HTR-8/SVneo (cell line): ENCODE results near the gene REL.

Experiments
- DNase-seq: peaks from one replicate; pipeline ENCODE4 v3.0.0; 2011; ENCODE audit warnings: low spot score, mixed read lengths; ENCODE audit not compliant: insufficient read length
- FAIRE-seq: peaks from 2 replicates; lab custom pipeline; 2011; peaks lifted over from hg19 to GRCh38; lab: Jason Lieb, UNC

The REL gene

DNA sequence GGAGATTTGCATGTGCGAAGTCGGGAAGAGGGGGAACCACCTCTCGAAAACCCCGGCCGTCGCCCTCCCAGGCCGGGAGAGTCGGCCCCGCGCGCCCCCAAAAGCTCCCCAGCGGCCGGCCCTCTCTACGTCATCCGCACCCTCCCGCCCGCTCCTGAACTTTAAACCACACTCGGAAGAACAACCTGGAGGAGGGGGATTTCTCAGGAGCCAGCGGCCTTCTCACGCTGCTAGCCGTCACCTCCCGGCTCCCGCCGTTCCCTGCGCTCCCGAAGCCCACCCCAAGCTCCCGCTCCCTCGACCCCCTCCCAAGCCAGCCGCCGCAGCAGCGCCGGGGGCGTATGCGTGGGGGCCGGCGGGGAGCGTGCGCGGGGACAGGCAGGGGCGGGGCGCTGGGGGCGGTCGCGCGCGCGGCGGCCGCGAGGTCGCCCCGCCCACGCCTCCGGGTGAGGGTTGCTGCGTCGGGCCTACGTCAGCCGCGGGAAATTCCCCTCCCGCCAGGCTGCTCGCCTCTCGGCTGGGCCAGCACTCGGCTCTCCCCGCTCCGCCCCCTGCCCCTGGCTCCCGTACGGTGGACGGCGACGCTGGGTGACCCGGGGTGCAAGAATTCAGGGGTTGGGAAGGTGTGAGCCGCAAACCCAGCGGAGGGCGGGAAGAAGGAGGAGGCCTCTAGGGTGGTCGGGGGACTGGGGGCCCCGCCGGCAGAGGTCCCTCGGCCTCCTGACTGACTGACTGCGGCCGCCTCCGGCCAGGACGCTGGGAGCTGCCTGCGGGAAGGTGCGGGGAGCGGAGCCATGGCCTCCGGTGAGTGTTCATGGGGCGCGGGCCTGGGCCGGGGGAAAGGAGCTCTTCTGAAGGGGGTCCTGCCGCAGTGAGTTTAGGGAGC lies at the start of gene REL:
TSS of gene REL (plus strand) at position 528 of the 886 bp plus-strand sequence. CDS start at position 795, 267 bp downstream.
- DNase-seq (peak; percentile 93), FAIRE-seq (peak; percentile 95)

GRCh38 chr2:60831921-60832320 lies 49.5 kb upstream of the REL start:
- DNase-seq (no peak), FAIRE-seq (no peak)

DNA sequence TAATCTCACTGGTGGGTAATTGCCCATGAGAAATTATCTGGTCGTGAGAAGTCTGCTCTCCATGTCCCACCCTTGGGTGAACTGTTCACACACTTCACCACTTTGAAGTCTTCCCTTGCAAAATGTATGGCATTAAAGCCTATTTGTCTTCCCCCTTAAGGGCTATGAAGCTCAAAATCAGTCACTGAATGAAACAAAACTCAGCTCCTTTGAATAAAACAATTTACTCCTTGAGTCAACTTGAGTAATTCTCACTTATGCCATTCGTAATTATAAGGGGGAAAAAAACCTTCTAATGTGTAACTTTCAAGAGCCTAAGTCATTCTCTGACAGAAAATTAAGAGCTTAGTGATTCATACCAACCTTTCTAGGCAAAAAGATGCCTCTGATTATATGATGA lies 48.8 kb upstream of the REL start:
- FAIRE-seq (no peak), DNase-seq (no peak)

DNA sequence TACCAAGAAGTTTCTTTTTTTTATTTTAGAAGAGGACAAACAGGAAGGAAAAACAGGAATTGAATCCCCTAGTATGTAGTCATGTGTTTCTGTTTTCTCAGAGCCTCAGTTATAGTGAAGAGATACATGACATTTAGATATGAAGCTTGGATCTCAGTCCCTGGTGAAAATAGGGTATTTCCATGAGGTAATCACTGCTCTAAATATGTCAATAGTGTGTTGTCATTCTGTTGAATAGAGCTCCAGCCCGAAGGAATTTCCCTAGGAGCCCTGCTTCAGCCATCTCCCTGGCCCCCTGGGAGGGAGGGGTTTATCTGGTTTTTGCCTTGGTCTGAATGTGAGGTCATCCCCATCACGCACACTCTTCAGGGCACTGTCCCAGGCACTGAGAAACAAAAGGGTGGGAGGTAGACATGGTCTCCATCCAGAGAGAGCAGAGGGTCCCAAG lies 47.1 kb upstream of the REL start:
- FAIRE-seq (no peak), DNase-seq (no peak)

GRCh38 chr2:60836491-60836890 lies 44.9 kb upstream of the REL start:
- no peak for DNase-seq
- no peak for FAIRE-seq

DNA sequence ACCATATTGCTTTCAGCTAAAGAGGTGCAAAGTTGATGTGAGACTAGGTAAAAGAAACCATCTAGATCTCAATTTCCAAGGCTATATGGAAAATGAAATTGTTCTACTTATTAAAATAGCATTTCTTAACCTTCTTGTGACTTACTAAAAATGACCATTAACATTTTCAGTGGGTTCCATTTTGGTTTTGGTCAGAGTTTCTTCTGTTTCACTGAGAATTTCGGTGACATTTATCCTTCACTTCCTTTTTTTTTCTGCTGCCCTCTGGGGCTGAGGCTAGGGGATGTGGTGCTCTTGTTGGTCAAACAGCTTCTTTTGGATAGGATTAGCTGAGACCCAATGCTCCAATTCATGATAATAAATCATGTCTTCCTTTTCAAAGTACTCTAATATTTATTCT lies 44.3 kb upstream of the REL start:
- DNase-seq (no peak), FAIRE-seq (no peak)

- DNase-seq (no peak), FAIRE-seq (no peak)
Observed at GRCh38 chr2:60838481-60838880, 42.9 kb upstream of the REL start.

- DNase-seq (no peak), FAIRE-seq (no peak)
Observed at GRCh38 chr2:60839126-60839813, 42.1 kb upstream of the REL start.

- DNase-seq (no peak), FAIRE-seq (no peak)
Observed at GRCh38 chr2:60840880-60841279, 40.5 kb upstream of the REL start.

DNA sequence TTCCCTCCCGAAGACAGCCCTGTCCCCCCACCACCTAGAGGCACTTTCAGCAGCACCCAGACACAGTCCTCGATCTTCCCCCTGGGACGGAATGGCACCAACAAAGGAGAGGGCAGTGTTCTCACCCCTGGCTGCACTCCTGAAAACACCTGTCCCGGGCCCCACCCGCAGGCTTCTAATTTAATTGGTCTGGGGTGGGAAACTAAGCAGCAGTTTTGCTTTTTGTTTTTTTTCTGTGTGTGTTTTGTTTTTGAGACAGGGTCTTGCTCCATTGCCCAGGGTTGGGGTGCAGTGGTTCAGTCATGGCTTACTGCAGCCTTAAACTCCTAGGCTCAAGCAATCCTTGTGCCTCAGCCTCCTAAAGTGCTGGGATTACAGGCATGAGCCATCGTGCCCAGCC lies 38.4 kb upstream of the REL start:
- FAIRE-seq (no peak), DNase-seq (no peak)

GRCh38 chr2:60844105-60844504 lies 37.3 kb upstream of the REL start:
- DNase-seq (no peak), FAIRE-seq (no peak)

DNA sequence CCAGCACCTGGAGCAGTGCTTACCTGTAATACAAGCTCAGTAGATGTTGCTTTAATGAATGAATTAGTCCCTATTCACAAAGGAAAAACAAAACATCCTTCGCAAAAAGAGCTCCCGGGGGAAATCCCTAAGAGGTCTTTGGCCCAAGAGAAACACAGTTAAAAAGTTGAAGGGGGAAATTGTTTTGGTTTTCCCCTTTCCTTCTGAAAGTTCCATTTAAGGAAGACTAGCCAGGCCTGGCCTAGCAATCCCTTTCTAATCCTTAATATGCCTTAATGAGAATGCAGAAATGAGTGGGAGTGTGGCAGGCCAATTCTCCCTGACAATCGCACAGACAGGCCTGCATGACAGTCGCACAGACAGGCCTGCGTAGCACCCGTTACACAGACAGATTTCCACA lies 33.5 kb upstream of the REL start:
- FAIRE-seq (no peak), DNase-seq (no peak)

DNA sequence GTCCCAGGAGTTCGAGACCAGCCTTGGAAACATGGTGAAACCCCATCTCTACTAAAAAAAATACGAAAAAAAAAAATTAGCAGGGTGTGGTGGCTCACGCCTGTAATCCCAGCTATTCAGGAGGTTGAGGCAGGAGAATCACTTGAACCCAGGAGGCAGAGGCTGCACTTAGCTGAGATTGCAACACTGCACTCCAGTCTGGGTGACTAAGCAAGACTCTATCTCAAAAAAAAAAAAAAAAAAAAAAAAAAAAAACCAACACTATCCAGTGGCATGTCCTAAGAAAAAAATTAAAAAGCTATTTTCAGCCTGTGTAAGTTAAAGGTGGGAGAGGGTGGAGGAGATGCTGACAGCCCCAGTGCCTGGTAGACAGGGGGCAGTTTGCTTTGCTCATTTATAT lies 32.2 kb upstream of the REL start:
- no peak for FAIRE-seq

GRCh38 chr2:60852282-60852860 lies 29.0 kb upstream of the REL start:
- DNase-seq (no peak), FAIRE-seq (no peak)

More for the DNA sequence above, 32.2 kb upstream of the REL start:
- no peak for DNase-seq

GRCh38 chr2:60853531-60853930 lies 27.8 kb upstream of the REL start:
- FAIRE-seq (no peak), DNase-seq (no peak)

DNA sequence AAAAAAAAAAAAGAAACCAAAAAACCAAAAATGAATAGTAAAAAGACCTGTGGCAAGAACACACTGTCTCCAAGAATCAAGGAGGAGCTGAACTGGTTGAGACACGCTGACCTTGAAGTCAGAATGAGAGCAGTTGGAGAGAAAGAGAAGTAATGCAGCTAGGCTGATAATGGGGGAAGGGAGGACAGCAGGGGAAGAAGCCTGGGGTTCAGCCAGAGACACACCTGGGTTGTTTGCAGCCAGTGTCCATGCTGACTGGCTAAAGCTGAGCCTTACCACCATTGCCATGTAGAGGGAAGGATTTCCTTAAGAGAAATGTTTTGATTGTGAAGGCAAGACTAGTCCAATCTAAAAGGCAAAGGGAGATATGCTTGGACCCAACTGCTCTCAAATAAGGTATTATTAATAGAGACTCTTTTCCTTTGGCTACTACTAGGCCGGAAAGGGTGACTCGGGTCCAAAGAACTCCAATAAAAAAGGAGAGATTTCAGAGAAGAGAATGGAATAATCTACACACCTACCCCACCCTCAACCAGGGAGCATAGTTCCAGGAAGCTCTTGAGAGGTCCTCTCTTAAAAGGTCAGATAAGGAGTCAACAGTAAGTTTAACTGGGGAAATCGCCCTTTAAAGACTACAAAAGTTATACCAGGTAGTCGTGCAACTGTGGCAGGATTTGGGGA lies 25.2 kb upstream of the REL start:
- FAIRE-seq, result no peak
- DNase-seq, result no peak

DNA sequence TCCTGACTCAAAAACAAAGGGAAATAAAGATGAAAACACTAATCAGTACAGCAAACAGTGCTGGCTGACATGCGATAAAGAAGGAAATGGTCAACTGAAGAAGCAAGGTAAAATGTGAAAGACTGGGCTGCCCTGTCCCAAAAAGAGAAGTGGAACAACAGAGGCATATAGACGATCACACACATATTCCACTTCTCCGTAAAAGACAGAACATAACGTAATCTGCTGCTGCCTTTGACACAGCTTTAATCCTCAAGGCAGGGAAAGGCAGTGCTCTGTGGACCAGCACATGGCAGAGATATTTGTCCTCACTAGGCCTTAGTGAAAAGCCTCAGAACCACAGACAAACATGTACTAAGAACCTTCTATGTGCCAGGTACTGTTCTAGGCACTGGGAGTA lies 24.3 kb upstream of the REL start:
- no peak for FAIRE-seq
- no peak for DNase-seq

- FAIRE-seq, result no peak
Observed at GRCh38 chr2:60858897-60859311, 22.5 kb upstream of the REL start.

DNA sequence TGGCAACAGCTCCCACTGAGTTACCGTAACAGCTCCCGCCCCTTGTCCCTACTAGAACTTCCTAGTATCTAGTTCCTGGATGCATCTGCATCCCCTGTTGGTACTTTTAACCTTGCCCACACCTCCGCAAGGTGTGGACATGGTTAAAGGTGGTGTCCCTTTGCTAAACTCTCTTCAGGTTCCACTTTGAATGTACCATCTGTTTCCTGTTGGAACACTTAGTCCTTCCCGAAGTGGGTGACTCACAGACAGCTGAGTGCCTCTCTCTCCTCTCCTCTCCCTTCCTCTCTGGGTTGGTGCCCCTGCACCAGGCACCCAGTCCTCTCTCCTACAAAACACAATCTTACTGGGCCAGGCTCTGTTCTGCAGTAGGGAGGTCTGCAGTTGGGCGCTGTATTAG lies 19.6 kb upstream of the REL start:
- peak; percentile 16 for FAIRE-seq
- DNase-seq, result no peak

More at GRCh38 chr2:60858897-60859311, 22.5 kb upstream of the REL start:
- DNase-seq, result no peak

DNA sequence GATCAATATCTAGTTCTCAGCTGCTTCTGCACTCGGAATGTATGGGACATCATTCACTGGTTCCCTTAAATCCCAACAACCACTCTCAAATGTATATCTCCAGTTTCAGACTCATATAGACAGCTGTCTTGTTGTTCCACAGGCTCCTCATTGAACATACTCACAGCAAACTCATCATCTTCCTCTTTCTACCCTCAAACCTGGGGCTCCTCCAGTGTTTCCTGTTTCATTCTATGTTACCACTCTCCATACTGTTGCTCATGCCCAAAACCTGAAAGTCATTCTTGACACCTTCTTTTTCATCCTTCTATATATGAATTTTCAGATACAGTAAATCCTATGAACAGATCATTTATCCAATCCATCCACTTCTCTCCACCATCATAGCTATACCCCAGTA lies 18.7 kb upstream of the REL start:
- DNase-seq, result no peak
- FAIRE-seq, result no peak
